Measurements from ENCODE around the gene DPP10.

Gene DPP10

GRCh38 chr2:114821055-114821454 lies 378.6 kb downstream of the DPP10 start:
- CTCF ChIA-PET = no interaction called here

GRCh38 chr2:114843963-114844362 lies 401.5 kb downstream of the DPP10 start:
- TF ChIP-seq CTCF (conservative IDR thresholded peaks at IDR 0.05; ENCODE audit: low read depth) = no peak
- CTCF ChIA-PET = no interaction called here
- DNase-seq (ENCODE audit: low spot score) = no peak
- no peak overlapping the region for H3K27ac ChIP-seq
- POLR2A ChIA-PET (ENCODE audit: low non-redundant PET) = no interaction called here

More at GRCh38 chr2:114821055-114821454, 378.6 kb downstream of the DPP10 start:
- no peak overlapping the region for H3K27ac ChIP-seq
- no peak for DNase-seq (ENCODE audit: low spot score)
- TF ChIP-seq CTCF (conservative IDR thresholded peaks at IDR 0.05; ENCODE audit: low read depth) = no peak
- POLR2A ChIA-PET (ENCODE audit: low non-redundant PET) = no interaction called here

DNA sequence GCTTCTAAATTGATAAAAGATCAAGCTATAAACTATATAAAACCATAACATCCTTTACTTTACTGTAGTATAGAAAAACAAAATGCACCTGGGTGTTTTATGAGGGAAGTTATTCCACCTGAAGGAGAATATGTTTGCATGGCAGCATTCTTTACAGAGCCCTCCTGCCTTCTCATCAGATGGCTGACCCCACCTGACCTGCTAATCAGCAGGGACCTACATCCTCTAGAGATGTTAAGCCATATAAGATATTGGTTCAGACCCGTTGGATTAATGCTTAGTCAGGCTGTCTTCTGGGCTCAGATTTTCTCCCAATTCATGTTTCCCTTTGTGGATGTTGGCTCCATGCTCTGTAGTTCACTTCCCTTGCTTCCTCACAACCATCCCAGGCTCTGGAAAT lies 414.8 kb downstream of the DPP10 start:
- ChIA-PET CTCF (no interaction called here), POLR2A (ENCODE audit: low non-redundant PET) (no interaction called here)
- no peak overlapping the region for H3K27ac ChIP-seq
- TF ChIP-seq CTCF (conservative IDR thresholded peaks at IDR 0.05; ENCODE audit: low read depth) = no peak
- DNase-seq (ENCODE audit: low spot score) = no peak

DNA sequence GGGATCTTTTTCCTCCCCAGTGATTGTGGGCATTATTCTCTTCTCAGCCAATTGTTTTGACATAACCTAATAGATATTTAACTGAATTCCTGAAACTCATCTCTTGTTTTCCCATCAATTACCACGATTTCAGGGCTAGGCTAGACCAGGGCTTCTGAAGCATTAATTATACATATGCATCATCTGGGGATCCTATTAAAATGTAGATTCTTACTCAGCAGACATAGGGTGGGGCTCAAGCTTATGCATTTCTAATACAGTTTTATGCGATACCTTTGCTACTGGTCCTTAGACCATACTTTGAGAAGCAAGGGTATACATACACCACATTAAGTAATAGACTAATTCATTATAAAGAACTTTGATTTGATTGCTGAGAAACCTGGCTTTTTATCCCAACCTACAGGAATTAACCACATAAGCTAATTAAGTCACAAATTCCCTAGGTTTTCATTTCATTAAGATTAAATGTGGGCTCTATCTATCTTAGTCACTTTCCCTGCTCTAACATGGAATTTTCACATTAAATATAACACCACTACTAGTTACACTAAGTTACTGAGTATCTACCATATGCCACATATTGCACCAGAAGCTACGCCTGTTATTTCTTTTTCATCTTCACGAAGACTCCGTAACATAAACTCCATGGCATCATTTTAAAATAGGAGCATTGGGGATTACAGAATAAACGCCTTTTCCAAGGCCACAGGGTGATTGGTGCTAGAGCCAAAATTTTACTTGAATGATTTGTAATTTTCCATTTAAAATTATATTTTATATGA lies 417.5 kb downstream of the DPP10 start:
- no peak for TF ChIP-seq CTCF (conservative IDR thresholded peaks at IDR 0.05; ENCODE audit: low read depth)
- POLR2A ChIA-PET (ENCODE audit: low non-redundant PET) = no interaction called here
- CTCF ChIA-PET = no interaction called here
- no peak for DNase-seq (ENCODE audit: low spot score)
- H3K27ac ChIP-seq = no peak overlapping the region

- ChIA-PET CTCF (interaction anchor here (0.6 to 0.7 kb wide), 2 partner anchors 11 to 974 kb away, joined by 3 to 4 read pairs; no protein-coding TSS in a partner anchor), POLR2A (ENCODE audit: low non-redundant PET) (no interaction called here)
- TF ChIP-seq CTCF (conservative IDR thresholded peaks at IDR 0.05; ENCODE audit: low read depth) = no peak
- no peak for DNase-seq (ENCODE audit: low spot score)
- H3K27ac ChIP-seq = no peak overlapping the region
Observed at GRCh38 chr2:114862243-114862642, 419.8 kb downstream of the DPP10 start.

GRCh38 chr2:114864901-114865300 lies 422.5 kb downstream of the DPP10 start:
- POLR2A ChIA-PET (ENCODE audit: low non-redundant PET) = no interaction called here

More at GRCh38 chr2:114864901-114865300, 422.5 kb downstream of the DPP10 start:
- no peak for DNase-seq (ENCODE audit: low spot score)
- TF ChIP-seq CTCF (conservative IDR thresholded peaks at IDR 0.05; ENCODE audit: low read depth) = no peak
- no peak overlapping the region for H3K27ac ChIP-seq
- CTCF ChIA-PET = no interaction called here
